Smooth muscle cell (in vitro differentiated cells): ENCODE data around the gene MAP3K5. TPM values are rescaled to one million over a fixed set of nuclear protein-coding genes. Genes with fewer than 3 reads are reported as not detected.

Experiments used
- DNase-seq: peaks from one replicate; lab custom pipeline; 2025; ENCODE audit not compliant: unreplicated experiment; lab: John Stamatoyannopoulos, UW
- H2AFZ ChIP-seq: fragments of 200-600 bp; sonication (generic); 2 replicates; pipeline ENCODE4 v1.6.0; 2016; ENCODE audit warnings: antibody characterized with exemption, low read depth, mild to moderate bottlenecking
- H3F3A ChIP-seq: fragments of 200-600 bp; sonication (generic); 2 replicates; pipeline ENCODE4 v1.6.0; 2017; ENCODE audit warnings: antibody characterized with exemption, low read depth
- H3K27ac ChIP-seq: fragments of 200-600 bp; sonication (generic); 2 replicates; pipeline ENCODE4 v1.5.1; 2016; ENCODE audit warnings: low read depth, mild to moderate bottlenecking
- H3K27me3 ChIP-seq: fragments of 200-600 bp; sonication (generic); 2 replicates; pipeline ENCODE4 v1.6.1; 2016; ENCODE audit warnings: low read depth, mild to moderate bottlenecking
- H3K36me3 ChIP-seq: fragments of 200-600 bp; sonication (generic); 2 replicates; pipeline ENCODE4 v1.5.1; 2016; ENCODE audit warnings: low read depth
- H3K4me1 ChIP-seq: fragments of 200-600 bp; sonication (generic); 2 replicates; pipeline ENCODE4 v1.5.1; 2016; ENCODE audit warnings: low read depth
- H3K4me2 ChIP-seq: fragments of 200-600 bp; sonication (generic); 2 replicates; pipeline ENCODE4 v1.6.0; 2016; ENCODE audit warnings: mild to moderate bottlenecking
- H3K4me3 ChIP-seq: fragments of 200-600 bp; sonication (generic); 2 replicates; pipeline ENCODE4 v1.5.1; 2016; ENCODE audit warnings: mild to moderate bottlenecking
- H3K79me2 ChIP-seq: fragments of 200-600 bp; sonication (generic); 2 replicates; pipeline ENCODE4 v1.6.0; 2016; ENCODE audit warnings: low read depth, mild to moderate bottlenecking
- H3K9ac ChIP-seq: fragments of 200-600 bp; sonication (generic); 2 replicates; pipeline ENCODE4 v1.6.0; 2016; ENCODE audit warnings: low read depth
- H3K9me3 ChIP-seq: fragments of 200-600 bp; sonication (generic); replicated peaks from 2 replicates; pipeline ENCODE4 v1.5.1; 2016; ENCODE audit warnings: low read depth
- H4K20me1 ChIP-seq: fragments of 200-600 bp; sonication (generic); 2 replicates; pipeline ENCODE4 v1.6.0; 2016; ENCODE audit warnings: low read depth
- WGBS: methylation state at CpG from one replicate; pipeline ENCODE4 v1.1.7; 2016; ENCODE audit warnings: low lambda C conversion rate; 5-methylcytosine and 5-hydroxymethylcytosine counted together
- polyA plus RNA-seq: library from polyadenylated mRNA; unstranded; fragments of >200 nt; fragmentation: Nextera tagmentation; extraction: Ambion mirVana; gene quantifications from 2 replicates; pipeline ENCODE4 v1.2.1, GENCODE V29; 2016
- total RNA-seq: library from RNA; depleted of rRNA; stranded (reverse); fragments of >200 nt; gene quantifications from 2 replicates; pipeline ENCODE4 v1.2.3, GENCODE V29; 2014
- TF ChIP-seq, protein P1 (sequence below): fragments of 200-600 bp; sonication (generic); IDR thresholded peaks from 2 replicates; pipeline ENCODE4 v1.5.1; 2017; ENCODE audit warnings: borderline replicate concordance, mild to moderate bottlenecking, antibody characterized with exemption; ENCODE audit not compliant: insufficient read depth, poor library complexity, severe bottlenecking

The MAP3K5 gene
- total and polyA plus RNA-seq, 2 experiments from 2014 or later = 0.93 to 2.1 TPM

DNA sequence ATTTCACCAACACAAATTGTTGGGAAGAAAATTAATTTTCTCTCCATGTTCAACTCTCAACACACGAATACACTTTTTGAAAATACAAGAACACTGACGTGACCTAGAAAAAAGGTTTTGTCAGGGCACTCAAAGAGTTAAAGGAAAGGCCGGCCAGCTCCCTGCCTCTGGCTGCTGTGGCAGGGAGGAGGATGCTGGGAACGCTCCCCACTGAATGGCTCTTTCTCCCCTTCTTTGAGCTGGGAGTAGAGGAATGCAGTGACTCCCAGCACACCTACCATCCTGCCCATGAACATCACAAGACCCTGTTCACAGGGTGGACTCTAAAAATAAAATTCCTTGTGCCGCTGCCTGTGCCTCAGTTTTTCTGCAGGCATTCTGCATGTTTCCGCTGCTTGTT, 47.0 kb downstream of the MAP3K5 start:
- Histone ChIP-seq H3K9ac (no peak overlapping the region), H3K27ac (no peak overlapping the region), H4K20me1 (no peaks in the 10 kb centered on the region), H3K4me2 (no peak overlapping the region), H3K79me2 (no peaks in the 10 kb centered on the region), H3K36me3 (no peaks in the 10 kb centered on the region), H3K4me1 (no peaks in the 10 kb centered on the region), H3K9me3 (no peaks in the 10 kb centered on the region), H2AFZ (no peak overlapping the region), H3K27me3 (peaks cover 14% of the 10 kb centered on the region), H3F3A (no peaks in the 10 kb centered on the region), H3K4me3 (no peak overlapping the region)
- 68% methylated on average over 6 of the region's 6 CpGs for WGBS
- TF ChIP-seq, protein P1, sequence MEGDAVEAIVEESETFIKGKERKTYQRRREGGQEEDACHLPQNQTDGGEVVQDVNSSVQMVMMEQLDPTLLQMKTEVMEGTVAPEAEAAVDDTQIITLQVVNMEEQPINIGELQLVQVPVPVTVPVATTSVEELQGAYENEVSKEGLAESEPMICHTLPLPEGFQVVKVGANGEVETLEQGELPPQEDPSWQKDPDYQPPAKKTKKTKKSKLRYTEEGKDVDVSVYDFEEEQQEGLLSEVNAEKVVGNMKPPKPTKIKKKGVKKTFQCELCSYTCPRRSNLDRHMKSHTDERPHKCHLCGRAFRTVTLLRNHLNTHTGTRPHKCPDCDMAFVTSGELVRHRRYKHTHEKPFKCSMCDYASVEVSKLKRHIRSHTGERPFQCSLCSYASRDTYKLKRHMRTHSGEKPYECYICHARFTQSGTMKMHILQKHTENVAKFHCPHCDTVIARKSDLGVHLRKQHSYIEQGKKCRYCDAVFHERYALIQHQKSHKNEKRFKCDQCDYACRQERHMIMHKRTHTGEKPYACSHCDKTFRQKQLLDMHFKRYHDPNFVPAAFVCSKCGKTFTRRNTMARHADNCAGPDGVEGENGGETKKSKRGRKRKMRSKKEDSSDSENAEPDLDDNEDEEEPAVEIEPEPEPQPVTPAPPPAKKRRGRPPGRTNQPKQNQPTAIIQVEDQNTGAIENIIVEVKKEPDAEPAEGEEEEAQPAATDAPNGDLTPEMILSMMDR = no peak
- no peak for DNase-seq

DNA sequence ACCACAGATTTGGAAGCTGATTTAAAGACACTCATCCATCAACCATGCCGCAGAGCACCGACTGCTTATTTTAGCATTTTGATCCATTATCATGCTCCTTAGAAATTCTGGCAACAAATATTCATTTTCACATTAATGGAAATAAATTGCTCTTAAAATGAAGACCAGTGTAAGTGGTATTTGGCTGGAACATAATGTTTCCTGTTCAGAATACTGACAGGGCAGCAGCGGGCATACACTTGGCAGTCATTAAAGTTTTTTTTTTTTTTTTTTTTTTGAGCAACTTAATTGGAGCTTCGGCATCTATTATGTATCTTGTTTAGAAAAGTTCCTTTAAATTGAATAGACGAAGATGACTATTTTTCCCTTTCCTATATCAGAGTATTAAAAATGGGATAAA, 47.4 kb downstream of the MAP3K5 start:
- no peaks in the 10 kb centered on the region for H3F3A ChIP-seq
- H4K20me1 ChIP-seq = no peaks in the 10 kb centered on the region
- TF ChIP-seq, protein P1 = no peak
- H3K27me3 ChIP-seq = peaks cover 14% of the 10 kb centered on the region
- no peak overlapping the region for H3K4me2 ChIP-seq
- WGBS = 92% methylated on average over 5 of the region's 5 CpGs
- no peaks in the 10 kb centered on the region for H3K79me2 ChIP-seq
- no peak overlapping the region for H3K9ac ChIP-seq
- no peak for DNase-seq
- H2AFZ ChIP-seq = no peak overlapping the region
- H3K4me1 ChIP-seq = no peaks in the 10 kb centered on the region
- no peaks in the 10 kb centered on the region for H3K9me3 ChIP-seq
- no peaks in the 10 kb centered on the region for H3K36me3 ChIP-seq
- no peak overlapping the region for H3K27ac ChIP-seq
- no peak overlapping the region for H3K4me3 ChIP-seq

DNA sequence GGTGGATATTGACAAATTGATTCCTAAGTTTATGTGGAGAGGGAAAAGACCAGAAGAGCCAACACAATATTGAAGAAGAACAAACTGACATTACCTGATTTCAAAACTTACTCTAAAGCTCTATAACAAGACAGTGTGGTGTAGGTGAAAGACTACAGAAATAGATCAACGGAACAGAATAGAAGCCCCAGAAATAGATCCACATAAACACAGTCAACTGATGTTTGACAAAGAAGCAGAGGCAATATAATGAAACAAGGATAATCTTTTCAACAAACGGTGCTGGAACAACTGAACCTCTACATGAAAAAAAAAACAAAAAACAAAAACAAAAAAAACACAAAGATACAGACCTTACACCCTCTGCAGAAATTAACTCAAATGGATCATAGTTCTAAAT, 50.2 kb downstream of the MAP3K5 start:
- 84% methylated on average over 2 of the region's 2 CpGs for WGBS
- H3F3A ChIP-seq = no peaks in the 10 kb centered on the region

More for the DNA sequence above, 50.2 kb downstream of the MAP3K5 start:
- no peak overlapping the region for H2AFZ ChIP-seq
- H3K27me3 ChIP-seq = peaks cover 14% of the 10 kb centered on the region
- no peaks in the 10 kb centered on the region for H3K4me1 ChIP-seq
- TF ChIP-seq, protein P1 = no peak
- no peak overlapping the region for H3K9ac ChIP-seq
- H3K4me3 ChIP-seq = no peak overlapping the region
- H3K36me3 ChIP-seq = no peaks in the 10 kb centered on the region
- H4K20me1 ChIP-seq = no peaks in the 10 kb centered on the region
- H3K27ac ChIP-seq = no peak overlapping the region
- H3K79me2 ChIP-seq = no peaks in the 10 kb centered on the region
- no peak overlapping the region for H3K4me2 ChIP-seq
- DNase-seq = no peak
- H3K9me3 ChIP-seq = no peaks in the 10 kb centered on the region
